Tibial artery (tissue), 4 donors: Measurements from ENCODE around the gene MDM4.

Source experiments
- DNase-seq, 2 donors: peaks; one replicate each; pipeline ENCODE4 v3.0.0-alpha.2; 2019
- H3K27ac ChIP-seq, 2 donors: fragments of 200-600 bp; sonication (generic) in 1 of 2; 1 replicate in 1 of 2; 2 replicates in 1 of 2; pipeline ENCODE4 v1.5.1; 2018 to 2019; ENCODE audit warnings: mild to moderate bottlenecking in 1 of 2
- H3K27me3 ChIP-seq, 2 donors: fragments of 200-600 bp; sonication (generic) in 1 of 2; one replicate each; pipeline versions ENCODE4 v1.5.1 to v1.6.0; 2016 to 2019
- H3K36me3 ChIP-seq, 3 donors: fragments of 200-600 bp; sonication (generic) in 2 of 3; one replicate each; pipeline ENCODE4 v1.5.1; 2016 to 2019; ENCODE audit warnings: mild to moderate bottlenecking in 2 of 3
- H3K4me1 ChIP-seq, 4 donors: fragments of 200-600 bp; sonication (generic) in 2 of 4; 1 replicate in 3 of 4; 2 replicates in 1 of 4; pipeline ENCODE4 v1.5.1; 2016 to 2019
- H3K4me3 ChIP-seq, 2 donors: fragments of 200-600 bp; sonication (generic) in 1 of 2; 1 replicate in 1 of 2; 2 replicates in 1 of 2; pipeline ENCODE4 v1.5.1; 2018 to 2019; ENCODE audit warnings: mild to moderate bottlenecking in 2 of 2
- H3K9me3 ChIP-seq, 3 donors: fragments of 200-600 bp; sonication (generic) in 1 of 3; one replicate each; pipeline ENCODE4 v1.5.1; 2016 to 2019
- intact Hi-C: fragments of 100-400 bp; cut with DNase I; formaldehyde crosslinking; loops from one replicate; pipeline ENCODE4 v1.15.0; 2023; ENCODE audit warnings: low total_unique reads
- TF ChIP-seq, protein P1 (sequence below), 2 experiments: fragments of 200-600 bp in 1 of 2; fragments of 450-650 bp in 1 of 2; IDR thresholded peaks; one replicate each; pipeline ENCODE4 v1.5.1; 2017 to 2019; ENCODE audit warnings: antibody characterized with exemption in 2 of 2, mild to moderate bottlenecking in 1 of 2, moderate library complexity in 1 of 2

MDM4 gene

DNA sequence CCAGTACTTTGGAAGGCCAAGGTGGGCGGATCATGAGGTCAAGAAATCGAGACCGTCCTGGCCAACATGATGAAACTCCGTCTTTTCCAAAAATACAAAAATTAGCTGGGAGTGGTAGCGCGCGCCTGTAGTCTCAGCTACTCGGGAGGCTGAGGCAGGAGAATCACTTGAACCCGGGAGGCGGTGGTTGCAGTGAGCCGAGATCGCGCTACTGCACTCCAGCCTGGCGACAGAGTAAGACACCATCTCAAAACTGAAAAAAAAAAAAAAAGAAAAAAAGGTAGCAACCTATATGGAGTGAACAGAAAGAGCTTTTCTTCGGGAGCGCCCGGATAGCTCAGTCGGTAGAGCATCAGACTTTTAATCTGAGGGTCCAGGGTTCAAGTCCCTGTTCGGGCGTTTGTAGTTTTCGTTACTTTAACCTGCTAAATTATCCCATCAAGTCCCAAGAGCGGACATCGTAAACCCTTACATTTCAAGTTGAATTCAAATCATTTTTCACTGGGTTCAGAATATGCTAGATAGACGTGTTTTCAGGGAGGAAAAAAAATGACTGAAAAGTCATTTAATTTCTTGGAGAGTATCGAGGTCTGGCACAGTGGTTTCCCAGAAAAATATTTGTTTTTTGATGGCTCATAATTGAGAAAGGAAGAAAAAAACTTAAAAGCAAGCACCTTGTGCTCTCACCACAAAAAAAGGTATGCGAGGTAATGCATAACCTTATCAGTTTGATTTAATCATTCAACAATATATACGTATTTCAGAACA lies 9.8 kb upstream of the MDM4 start:
- peak overlapping the region; percentile 87 to 93 for H3K27ac ChIP-seq
- H3K4me1 ChIP-seq = peaks cover 0 to 15% (median 1%) of the 10 kb centered on the region in 4 donors
- intact Hi-C loops = no loop called here
- no peaks in the 10 kb centered on the region for H3K36me3 ChIP-seq
- peak overlapping the region; percentile 53 to 60 for H3K4me3 ChIP-seq
- peak; percentile 75 to 78 for DNase-seq
- H3K9me3 ChIP-seq = no peaks in the 10 kb centered on the region
- TF ChIP-seq, protein P1, sequence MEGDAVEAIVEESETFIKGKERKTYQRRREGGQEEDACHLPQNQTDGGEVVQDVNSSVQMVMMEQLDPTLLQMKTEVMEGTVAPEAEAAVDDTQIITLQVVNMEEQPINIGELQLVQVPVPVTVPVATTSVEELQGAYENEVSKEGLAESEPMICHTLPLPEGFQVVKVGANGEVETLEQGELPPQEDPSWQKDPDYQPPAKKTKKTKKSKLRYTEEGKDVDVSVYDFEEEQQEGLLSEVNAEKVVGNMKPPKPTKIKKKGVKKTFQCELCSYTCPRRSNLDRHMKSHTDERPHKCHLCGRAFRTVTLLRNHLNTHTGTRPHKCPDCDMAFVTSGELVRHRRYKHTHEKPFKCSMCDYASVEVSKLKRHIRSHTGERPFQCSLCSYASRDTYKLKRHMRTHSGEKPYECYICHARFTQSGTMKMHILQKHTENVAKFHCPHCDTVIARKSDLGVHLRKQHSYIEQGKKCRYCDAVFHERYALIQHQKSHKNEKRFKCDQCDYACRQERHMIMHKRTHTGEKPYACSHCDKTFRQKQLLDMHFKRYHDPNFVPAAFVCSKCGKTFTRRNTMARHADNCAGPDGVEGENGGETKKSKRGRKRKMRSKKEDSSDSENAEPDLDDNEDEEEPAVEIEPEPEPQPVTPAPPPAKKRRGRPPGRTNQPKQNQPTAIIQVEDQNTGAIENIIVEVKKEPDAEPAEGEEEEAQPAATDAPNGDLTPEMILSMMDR (IDR thresholded peaks at IDR 0.05) = no peak
- no peaks in the 10 kb centered on the region for H3K27me3 ChIP-seq

DNA sequence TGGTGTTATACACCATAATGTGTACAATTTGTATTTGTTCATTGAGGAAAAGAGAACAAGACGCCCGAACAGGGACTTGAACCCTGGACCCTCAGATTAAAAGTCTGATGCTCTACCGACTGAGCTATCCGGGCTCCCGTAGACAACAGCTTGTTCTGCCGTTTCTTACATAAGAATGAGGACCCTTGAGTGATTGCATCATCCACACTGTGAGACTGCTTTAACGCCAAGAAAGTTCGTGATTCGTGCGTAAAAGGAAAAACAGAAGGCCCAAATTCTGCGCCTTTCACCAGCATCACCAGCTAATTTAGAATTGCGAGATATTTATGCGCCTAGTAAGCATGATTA lies 9.3 kb upstream of the MDM4 start:
- H3K4me1 ChIP-seq = peaks cover 0 to 15% (median 1%) of the 10 kb centered on the region in 4 donors
- intact Hi-C loops = no loop called here
- DNase-seq = peak; percentile 86 to 91
- H3K27me3 ChIP-seq = no peaks in the 10 kb centered on the region
- no peaks in the 10 kb centered on the region for H3K9me3 ChIP-seq
- H3K27ac ChIP-seq = peak overlapping the region; percentile 87 to 93
- peak overlapping the region; percentile 53 to 60 for H3K4me3 ChIP-seq
- TF ChIP-seq, protein P1 (IDR thresholded peaks at IDR 0.05) = no peak
- H3K36me3 ChIP-seq = no peaks in the 10 kb centered on the region

DNA sequence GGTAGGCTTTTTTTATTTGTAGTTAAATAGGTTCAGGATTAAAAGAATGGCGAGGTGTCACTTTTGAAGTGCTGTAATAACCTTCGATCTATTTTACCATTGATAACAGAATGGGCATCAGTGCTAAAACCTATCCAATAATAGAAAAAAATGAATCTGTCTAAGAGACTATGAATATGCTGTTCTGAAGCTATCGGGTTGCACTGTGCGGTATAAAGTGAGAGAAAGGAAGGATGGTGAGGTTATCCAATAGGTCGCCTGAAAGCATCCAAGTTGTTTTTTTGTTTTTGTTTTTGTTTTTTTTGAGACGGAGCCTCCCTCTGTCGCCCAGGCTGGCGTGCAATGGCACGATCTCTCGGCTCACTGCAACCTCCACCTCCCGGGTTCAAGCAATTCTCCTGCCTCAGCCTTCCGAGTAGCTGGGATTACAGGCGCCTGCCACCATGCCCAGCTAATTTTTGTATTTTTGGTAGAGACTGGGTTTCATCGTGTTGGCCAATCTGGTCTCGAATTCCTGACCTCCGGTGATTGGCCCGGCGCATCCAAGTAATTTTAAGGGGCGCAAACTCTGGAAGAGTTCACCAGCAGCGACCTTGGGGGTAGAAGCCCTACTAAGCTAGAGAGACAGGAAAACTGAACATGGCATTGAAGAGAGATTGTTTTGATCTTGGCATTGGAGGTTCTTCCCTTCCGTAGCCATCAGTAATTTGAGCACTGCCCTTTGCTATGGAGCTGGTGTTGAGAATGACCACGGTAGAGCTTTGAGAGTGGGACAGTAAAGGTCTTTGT lies 8.7 kb upstream of the MDM4 start:
- intact Hi-C loops = no loop called here
- H3K27me3 ChIP-seq = no peaks in the 10 kb centered on the region
- DNase-seq = no peak

DNA sequence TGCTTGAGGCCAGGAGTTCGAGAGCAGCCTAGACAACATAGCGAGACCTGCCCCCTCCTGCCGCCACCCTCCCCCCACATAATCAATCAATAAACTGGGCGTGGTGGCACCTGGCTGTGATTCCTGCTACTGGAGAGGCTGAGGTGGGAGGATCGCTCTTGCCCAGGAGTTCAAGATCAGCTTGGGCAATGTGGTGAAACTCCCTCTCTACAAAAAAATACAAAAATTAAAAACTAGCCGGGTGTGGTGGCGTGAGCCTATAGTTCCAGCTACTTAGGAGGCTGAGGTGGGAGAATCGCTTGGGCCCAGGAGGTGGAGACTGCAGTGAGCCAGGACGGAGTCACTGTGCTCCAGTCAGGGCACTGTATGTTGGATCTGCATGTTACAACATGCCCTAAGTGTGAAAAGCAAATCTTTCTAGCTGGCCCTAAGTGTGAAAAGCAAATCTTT lies 7.0 kb upstream of the MDM4 start:
- no peaks in the 10 kb centered on the region for H3K9me3 ChIP-seq
- H3K4me1 ChIP-seq = peaks cover 0 to 15% (median 1%) of the 10 kb centered on the region in 4 donors
- no peaks in the 10 kb centered on the region for H3K27me3 ChIP-seq
- no peak overlapping the region for H3K4me3 ChIP-seq
- no peaks in the 10 kb centered on the region for H3K36me3 ChIP-seq
- DNase-seq = no peak
- TF ChIP-seq, protein P1 (IDR thresholded peaks at IDR 0.05) = no peak
- no peak overlapping the region for H3K27ac ChIP-seq
- intact Hi-C loops = no loop called here

More for the DNA sequence above, 8.7 kb upstream of the MDM4 start:
- Histone ChIP-seq H3K36me3 (no peaks in the 10 kb centered on the region), H3K4me1 (peaks cover 0 to 15% (median 1%) of the 10 kb centered on the region in 4 donors), H3K4me3 (peak overlapping the region; percentile 53 to 60), H3K9me3 (no peaks in the 10 kb centered on the region), H3K27ac (peak overlapping the region; percentile 87 to 93)
- TF ChIP-seq, protein P1 (IDR thresholded peaks at IDR 0.05) = peak in 1 of 2 experiments; percentile 10

DNA sequence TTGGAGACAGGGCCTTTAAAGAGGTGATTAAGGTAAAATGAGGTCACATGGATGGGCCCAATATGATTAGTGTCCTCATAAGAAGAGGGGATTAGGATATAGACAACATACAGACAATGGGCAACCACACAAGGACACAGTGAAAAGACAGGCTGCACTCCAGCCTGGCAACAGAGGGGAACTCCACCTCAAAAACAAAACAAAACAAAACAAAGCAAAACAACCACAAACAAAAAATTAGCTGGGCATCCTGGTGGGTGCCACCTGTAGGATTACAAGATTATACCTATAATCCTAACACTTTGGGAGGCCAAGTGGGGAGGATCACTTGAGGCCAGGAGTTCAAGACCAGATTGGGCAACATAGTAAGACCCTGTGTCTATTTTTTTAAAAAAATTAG lies 4.8 kb upstream of the MDM4 start:
- Histone ChIP-seq H3K4me3 (no peak overlapping the region), H3K36me3 (no peaks in the 10 kb centered on the region), H3K4me1 (peaks cover 0 to 13% (median 2%) of the 10 kb centered on the region in 4 donors), H3K9me3 (no peaks in the 10 kb centered on the region), H3K27ac (no peak overlapping the region), H3K27me3 (no peaks in the 10 kb centered on the region)
- TF ChIP-seq, protein P1 (IDR thresholded peaks at IDR 0.05) = no peak
- DNase-seq = no peak
- intact Hi-C loops = no loop called here
